Inferior parietal cortex (tissue), 1 donor: Measurements from ENCODE around the gene SREBF1.

ENCODE experiments used
- DNase-seq: peaks from one replicate; pipeline ENCODE4 v3.0.0-alpha.2; 2016; ENCODE audit errors: extremely low spot score

The SREBF1 gene

DNA sequence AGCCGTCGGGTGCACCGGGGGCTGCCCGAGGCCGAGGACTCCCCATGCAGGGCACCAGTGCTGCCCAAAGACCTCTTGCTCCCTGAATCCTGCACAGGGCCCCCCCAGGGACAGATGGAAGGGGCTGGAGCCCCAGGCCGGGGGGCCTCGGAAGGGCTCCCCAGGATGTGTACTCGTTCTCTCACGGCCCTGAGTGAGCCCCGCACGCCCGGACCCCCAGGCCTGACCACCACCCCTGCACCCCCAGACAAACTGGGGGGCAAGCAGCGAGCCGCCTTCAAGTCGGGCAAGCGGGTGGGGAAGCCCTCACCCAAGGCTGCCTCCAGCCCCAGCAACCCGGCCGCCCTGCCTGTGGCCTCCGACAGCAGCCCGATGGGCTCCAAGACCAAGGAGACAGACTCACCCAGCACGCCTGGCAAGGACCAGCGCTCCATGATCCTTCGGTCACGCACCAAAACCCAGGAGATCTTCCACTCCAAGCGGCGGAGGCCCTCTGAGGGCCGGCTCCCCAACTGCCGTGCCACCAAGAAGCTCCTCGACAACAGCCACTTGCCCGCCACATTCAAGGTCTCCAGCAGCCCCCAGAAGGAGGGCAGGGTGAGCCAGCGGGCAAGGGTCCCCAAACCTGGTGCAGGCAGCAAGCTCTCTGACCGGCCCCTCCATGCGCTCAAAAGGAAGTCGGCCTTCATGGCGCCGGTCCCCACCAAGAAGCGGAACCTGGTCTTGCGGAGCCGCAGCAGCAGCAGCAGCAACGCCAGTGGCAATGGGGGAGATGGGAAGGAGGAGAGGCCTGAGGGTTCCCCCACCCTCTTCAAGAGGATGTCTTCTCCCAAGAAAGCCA, 40.6 kb downstream of the SREBF1 start:
- no peak for DNase-seq

DNA sequence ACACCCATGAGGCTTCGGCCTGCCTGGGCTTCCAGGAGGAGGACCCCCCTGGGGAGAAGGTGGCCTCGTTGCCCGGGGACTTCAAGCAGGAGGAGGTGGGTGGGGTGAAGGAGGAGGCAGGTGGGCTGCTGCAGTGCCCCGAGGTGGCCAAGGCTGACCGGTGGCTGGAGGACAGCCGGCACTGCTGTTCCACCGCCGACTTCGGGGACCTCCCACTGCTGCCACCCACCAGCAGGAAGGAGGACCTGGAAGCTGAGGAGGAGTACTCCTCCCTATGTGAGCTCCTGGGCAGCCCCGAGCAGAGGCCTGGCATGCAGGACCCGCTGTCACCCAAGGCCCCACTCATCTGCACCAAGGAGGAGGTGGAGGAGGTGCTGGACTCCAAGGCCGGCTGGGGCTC, 41.5 kb downstream of the SREBF1 start:
- no peak for DNase-seq

DNA sequence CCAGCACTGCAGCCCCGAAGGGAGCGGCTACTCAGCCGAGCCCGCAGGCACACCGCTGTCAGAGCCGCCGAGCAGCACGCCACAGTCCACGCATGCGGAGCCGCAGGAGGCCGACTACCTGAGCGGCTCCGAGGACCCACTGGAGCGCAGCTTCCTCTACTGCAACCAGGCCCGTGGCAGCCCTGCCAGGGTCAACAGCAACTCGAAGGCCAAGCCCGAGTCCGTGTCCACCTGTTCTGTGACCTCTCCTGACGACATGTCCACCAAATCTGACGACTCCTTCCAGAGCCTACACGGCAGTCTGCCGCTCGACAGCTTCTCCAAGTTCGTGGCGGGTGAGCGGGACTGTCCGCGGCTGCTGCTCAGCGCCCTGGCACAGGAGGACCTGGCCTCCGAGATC, 42.4 kb downstream of the SREBF1 start:
- no peak for DNase-seq

DNA sequence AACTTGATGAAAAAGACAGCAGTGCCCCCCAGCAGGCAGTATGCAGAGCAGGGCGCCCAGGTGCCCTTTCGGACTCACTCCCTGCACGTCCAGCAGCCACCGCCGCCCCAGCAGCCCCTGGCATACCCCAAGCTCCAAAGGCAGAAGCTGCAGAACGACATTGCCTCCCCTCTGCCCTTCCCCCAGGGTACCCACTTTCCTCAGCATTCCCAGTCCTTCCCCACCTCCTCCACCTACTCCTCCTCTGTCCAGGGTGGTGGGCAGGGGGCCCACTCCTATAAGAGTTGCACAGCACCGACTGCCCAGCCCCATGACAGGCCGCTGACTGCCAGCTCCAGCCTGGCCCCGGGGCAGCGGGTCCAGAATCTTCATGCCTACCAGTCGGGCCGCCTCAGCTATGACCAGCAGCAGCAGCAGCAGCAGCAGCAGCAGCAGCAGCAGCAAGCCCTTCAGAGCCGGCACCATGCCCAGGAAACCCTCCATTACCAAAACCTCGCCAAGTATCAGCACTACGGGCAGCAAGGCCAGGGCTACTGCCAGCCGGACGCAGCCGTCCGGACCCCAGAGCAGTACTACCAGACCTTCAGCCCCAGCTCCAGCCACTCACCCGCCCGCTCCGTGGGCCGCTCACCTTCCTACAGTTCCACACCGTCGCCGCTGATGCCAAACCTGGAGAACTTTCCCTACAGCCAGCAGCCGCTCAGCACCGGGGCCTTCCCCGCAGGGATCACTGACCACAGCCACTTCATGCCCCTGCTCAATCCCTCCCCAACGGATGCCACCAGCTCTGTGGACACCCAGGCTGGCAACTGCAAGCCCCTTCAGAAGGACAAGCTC, 43.2 kb downstream of the SREBF1 start:
- no peak for DNase-seq

DNA sequence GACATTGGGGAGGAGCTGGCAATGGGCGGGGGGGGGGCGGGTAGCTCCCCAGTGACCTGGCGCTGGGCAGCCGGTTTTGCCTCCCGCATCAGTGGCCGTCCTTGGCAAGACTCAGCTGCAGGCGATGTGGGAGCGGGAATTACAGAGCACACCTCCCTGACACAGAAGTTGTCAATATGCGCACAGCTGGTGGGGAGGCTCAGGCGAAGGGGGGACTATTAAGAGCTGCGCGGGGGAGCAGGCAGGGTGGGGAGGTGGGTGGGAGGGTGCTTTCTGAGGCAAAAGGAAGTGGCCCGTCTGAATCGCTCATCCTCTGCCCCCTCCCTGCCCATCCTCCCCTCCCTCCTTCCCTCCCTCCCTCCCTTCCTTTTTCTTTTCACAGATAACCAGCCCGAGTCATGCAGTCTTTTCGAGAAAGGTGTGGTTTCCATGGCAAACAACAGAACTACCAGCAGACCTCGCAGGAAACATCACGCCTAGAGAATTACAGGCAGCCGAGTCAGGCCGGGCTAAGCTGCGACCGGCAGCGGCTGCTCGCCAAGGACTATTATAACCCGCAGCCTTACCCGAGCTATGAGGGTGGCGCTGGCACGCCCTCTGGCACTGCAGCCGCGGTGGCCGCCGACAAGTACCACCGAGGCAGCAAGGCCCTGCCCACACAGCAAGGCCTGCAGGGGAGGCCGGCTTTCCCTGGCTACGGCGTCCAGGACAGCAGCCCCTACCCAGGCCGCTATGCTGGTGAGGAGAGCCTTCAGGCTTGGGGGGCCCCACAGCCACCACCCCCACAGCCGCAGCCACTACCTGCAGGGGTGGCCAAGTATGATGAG, 44.0 kb downstream of the SREBF1 start:
- peak; percentile 60 for DNase-seq

DNA sequence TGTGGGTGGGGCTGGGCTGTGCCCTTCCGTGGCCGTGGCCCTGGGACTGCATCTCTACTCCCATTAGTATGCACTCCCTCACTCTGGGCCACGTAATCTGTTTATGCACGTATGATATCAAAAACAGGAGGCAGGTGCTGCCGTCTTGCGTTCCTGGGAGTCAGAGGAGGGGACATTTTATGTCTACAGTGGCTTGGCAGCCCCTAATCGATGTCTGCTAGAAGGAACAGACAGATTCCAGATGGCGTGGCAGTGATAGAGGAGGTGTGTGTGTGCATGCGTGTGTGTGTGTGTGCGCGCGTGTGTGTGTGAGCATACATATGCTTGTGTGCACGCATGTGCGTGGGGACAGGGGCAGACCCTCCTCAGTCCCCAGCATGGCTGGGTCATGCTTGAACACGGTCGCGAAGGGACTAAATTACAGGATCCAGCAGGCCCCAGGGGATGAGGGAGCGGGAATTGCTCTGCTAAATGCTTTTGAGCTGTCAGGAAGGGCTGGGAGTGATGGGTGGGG, 44.7 kb downstream of the SREBF1 start:
- no peak for DNase-seq

DNA sequence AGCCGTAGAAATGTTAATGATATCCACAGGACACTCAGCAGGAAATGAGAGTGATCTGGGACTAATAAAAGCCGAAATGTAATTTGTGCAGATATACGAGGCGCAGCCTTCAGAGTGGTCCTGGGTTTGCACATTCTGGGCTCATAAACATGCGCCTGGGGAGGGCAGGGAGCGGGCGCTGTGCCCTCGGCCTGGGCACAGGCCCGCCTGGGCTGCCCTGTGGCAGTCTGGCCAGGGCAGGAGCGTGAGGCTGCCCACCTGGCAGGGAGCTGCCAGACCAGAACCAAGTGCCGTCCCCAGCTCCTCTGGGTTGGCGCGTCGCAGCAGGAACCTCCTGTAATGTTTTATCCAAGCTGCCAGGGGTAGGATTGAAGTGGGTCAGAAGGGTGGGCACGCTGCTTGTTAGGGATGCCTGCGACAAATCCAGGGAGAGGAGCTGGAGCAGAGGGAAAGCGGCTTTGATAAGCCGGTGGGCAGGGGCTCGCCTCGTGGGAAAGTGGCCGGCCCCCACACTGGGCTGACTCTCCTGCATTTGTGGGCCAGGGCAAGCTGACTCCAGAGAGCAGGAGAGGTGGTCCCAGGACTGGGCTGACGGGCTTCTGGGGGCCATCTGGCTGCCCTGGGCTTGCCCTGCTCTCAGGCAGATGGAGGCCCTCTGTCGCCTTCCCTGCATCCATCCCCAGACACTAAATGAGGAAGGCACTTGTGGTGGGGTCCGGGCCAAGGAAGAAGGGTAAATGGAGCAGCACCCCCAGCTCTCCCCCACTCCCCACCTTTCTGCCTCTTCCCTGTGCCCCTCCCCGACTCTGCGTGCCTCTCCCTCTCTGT, 45.9 kb downstream of the SREBF1 start:
- no peak for DNase-seq

DNA sequence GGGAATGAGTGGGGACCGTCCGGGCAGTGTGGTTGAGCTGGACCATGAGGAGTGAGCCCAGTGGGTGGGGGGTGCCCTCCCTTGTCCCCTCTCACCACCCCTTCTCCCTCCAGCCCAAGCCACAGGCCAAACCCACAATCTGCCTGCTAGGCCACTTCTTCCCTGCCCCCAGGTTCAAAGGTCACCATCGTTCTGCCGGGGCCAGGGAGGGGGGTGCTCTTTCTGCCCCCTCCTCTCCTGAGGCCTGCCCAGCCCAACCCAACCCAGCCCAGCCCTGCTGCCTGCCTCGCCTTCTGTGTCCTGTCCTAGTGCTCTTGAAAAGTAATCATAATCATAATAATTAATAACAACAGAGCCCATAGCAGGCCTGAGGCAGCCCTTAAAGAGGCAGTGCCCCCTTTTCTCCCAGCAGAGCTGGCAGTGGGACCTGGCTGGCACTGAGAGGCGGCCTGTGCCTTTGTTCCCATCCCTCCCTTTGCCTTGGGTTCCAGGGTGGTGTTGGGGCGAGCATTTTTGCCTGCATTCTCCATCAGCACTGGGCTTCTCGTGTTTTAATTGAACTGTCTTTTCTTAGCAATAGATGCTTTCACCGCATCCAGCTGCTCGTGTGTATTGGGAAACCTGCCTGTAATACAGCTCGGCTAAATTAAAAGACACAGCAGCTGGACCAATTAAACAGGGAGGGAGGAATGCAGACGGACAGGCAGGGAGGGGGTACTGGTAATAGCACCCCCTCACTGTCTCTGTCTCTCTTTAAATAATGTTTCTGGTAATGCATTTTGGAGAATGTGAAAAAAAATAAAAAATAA, 46.8 kb downstream of the SREBF1 start:
- DNase-seq, result no peak

DNA sequence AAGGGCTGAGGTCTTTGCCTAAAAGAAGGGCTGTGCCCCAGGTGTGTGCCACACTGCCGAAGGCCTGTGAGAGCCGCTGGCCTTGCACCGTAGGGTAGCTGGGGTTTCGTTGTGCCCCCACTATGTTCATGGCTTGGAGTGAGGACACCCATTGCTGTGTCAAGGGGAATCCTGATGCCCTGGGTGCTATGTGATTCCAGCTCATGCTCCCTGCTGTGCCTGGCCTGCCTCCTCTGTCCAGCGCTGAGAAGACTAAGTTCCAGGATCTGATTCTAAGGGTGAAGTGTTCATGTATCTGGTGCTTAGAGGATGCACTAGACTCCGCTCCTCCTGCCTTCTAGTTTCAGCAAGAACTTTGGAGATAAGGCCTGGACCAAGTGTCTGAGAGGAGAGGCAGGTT, 47.4 kb downstream of the SREBF1 start:
- no peak for DNase-seq

DNA sequence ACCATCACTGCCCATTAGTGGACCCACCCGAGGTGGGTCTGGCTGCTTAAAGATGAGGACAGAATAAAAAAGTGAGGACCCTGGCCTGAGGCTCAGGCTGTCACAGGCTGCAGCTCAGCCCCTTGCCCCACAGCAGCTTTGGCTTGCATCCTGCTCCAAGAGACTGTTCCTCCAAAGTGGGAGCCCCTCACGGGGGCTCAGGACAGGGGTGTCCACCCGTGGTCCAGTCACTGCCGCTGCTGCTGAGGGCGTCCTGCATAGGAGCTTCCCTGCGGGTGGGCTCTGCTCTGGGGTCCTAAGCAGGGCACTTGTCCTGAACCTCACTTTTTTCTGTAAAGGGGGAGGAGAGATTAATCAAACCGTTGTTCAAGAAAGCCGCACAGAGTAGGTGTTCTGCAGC, 47.8 kb downstream of the SREBF1 start:
- no peak for DNase-seq

DNA sequence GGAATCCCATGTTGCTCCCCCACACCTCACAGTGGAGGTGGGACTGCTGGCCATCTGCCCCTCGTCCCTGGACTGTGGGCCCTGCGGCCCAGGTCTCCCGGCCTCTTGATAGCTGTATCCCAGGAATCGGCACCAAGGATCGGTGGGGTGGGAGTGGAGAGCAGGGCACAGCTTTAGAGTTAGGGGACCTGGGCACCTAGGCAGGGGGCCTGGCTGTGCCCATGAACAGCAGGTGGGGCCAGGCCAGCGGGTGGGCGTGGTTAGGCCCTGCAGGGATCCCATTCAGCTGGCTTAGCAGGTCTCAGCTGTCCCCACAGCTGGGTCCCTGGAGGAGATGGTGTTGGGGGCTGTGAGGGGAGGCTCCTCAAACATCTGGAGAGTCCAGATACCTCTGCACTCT, 49.2 kb downstream of the SREBF1 start:
- no peak for DNase-seq

DNA sequence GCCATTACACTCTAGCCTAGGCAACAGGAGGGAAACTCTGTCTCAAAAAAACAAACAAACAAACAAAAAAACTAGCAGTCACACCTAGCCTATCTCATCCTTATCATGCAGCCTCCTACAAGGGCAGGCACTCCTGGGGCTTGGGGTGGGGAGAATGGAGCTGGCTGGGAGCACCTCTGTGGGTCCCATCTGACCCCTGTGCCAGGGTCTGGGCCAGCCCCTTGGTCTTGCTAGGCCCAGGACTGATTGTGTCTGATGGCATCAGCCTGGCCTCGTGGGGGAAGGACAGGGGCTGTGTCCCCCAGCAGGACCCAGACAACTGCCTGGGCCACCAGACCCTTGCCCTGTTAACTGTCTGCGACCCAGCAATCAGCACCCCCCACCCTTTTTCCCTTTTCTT, 49.8 kb downstream of the SREBF1 start:
- DNase-seq, result no peak

DNA sequence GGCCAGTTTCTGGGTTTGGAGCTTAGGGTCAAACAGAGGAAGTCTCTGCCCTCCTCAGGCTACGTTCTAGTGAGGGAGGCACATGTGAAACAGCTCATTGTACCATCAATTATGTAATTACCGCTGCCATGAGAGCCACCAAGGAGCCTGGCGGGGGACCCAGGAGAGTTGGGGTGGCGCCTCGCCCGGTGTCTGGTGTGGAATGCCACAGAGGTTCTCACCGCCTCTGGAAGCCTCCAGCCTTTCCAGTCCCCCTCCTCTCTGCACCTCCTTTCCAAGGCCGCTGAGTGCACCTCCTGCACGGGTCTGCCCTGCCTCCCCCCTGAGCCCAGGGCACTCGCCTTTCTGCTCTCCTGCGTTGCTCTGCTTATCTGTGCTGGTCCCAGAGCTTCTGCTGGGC, 51.4 kb downstream of the SREBF1 start:
- no peak for DNase-seq

DNA sequence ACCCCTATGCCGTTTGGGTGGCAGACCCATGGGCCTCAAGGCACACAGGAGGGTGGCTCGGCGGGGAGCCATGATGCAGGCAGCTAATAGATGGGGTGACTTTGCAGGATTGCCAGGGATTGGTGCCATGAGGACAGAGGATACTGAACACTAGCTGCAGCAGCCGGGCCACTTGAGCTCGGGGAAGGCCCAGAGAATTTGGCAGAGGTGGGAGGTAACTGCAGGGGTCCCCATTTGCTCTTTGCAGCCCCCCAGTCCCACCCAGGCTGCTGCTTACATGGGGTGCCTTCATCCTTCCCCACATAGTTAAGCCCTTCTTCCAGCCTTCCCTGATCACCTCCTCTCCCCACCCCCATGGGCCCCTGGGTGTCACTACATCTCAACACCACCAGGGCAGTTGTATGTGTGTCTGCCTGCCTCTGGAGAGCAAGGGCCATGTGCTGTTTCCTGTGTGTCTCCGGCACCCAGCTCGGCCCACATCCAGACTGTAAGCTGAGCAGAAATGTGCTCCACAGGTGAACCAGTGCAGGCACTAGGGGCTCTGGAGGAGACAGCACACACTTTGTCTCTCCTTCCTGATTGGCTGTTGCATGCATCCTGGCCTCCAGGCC, 52.0 kb downstream of the SREBF1 start:
- no peak for DNase-seq

DNA sequence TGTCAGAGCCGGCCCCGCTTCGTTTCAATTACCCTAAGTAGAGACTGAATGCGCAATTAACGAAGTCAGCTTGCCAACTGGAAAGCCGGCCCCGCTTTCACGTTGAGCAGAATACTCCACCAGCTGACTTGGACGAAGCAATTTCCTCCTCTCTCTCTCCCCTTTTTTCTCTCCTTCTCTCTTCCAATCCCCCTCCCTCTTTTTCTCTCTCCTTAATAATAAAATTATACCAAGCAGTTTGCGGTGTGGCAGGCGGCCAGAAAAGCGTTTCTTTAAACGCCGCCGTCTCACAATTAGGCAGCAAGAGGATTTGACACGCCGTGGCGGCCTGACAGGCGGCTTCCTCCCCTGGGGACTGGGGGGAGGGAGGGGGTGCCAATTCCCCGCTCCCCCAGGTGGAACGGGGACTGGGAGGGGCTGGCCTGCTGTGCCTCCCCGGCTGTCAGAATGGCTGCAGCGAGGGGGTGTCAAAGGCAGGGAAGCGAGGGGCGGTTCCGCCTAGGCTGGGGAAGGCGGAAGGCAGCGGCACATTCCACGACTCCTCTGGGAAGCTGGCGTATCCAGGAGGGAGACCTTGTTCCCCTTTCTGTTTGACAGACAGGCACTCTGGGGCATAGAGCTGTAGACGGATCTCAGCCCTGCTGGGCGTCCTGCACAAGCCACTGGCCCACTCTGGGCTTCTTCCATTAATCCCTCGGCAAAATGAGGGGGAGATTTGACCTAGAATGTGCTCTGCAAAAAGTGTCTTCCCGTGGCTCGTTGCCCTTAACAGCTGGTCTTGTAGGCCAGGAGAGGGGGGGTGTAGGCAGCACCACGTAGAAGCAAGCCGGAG, 52.7 kb downstream of the SREBF1 start:
- peak; percentile 72 for DNase-seq

DNA sequence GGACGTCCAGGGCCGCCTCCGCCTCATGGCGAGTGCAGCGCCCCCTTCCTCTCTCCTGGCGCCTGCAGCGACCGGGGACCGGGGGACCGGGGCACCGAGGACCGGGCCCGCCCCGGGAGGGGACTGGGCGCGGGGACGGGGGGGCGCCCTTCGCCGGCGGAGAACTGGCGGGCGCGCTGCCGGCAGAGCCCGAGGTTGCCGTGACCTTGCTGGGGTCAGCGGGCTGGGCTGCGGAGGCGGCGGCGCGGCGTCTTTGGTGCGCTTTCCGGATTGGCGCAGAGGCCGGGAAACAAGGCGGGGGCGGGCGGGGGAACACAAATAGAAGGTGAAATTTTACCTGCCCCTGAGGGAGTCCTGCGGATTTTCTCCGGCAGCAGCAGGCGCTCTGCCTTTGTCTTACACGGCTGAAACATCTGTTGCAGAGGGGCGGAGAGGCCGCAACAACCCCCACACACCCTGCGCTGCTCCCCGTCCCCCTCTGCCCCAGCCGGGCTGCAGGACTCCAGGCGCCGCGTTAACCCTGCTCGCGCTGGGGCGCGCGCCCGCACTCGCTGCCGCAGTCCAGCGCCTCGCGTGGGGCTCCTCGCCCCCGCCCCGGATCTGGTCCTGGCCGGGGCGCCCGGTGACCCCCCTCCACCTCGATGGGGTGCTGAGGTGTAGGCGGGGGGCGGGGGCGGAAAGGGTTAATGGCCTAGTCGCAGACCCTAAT, 53.5 kb downstream of the SREBF1 start:
- no peak for DNase-seq

DNA sequence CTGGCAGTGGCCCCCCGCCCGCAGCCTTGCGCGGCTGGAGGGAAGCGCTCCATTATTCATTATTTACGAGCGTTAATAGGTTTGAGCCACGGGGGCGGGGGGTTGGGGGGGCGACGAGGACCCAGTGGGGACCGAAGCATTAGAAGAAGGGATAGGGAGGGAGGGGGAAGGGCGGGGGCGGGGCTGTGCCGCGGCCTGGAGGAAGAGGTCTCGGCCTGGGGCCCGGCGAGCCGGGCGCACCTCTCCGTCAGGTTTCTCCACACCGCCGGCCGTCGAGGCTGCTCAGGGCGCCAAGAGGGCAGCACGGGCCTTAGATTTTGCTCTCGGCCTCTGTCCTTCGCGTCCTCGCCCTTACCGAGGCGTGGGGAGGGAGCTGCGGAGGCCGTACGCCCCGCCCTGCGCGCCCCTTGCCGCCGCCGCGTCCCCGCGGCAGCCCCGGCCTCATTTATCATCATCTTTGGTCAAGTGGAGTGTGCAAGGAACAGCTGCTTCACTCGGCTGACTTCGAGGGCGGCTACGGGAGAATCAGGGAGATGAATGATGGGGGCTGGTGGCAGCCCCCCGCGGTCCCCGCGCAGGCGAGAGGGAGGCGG, 54.2 kb downstream of the SREBF1 start:
- no peak for DNase-seq
